Panc1 (cell line): ENCODE results near the gene POLE. TPM values are rescaled to one million over a fixed set of nuclear protein-coding genes. Genes with fewer than 3 reads are reported as not detected.

ENCODE experiments used
- ATAC-seq: fragments of 200-7000 bp; cut with Tn5 transposase; 2 replicates; pipeline ENCODE4 v1.9.1; 2020; ENCODE audit warnings: mild to moderate bottlenecking, moderate library complexity
- BruUV-seq: library from RNA; stranded (reverse); fragments of 400-500 nt; replicated peaks from 2 replicates; lab custom pipeline; 2021; lab: Mats Ljungman, UMichigan
- CTCF ChIA-PET: fragments of 300-600 bp; sonication (Branson Sonifier 250); formaldehyde crosslinking; loops from one replicate; lab custom pipeline; 2022; ENCODE audit warnings: antibody characterized with exemption; lab: Charles Lee
- POLR2A ChIA-PET: fragments of 300-600 bp; sonication (Branson Sonifier 250); formaldehyde crosslinking; loops from one replicate; lab custom pipeline; 2022; ENCODE audit warnings: antibody characterized with exemption; lab: Charles Lee
- DNase-seq: peaks from one replicate; pipeline ENCODE4 v3.0.0-alpha.2; 2010; ENCODE audit warnings: low read depth, low spot score
- H3K27ac ChIP-seq: 2 replicates; pipeline ENCODE4 v1.5.1; 2011; ENCODE audit warnings: mild to moderate bottlenecking, low read length, inconsistent platforms
- H3K27me3 ChIP-seq: fragments of 200-500 bp; sonication (Bioruptor generic); 2 replicates; pipeline ENCODE4 v1.6.0; 2014; ENCODE audit warnings: low read length, inconsistent platforms; ENCODE audit not compliant: control insufficient read depth, insufficient read depth
- H3K36me3 ChIP-seq: fragments of 200-500 bp; sonication (Bioruptor generic); 2 replicates; pipeline ENCODE4 v1.5.1; 2014; ENCODE audit warnings: inconsistent platforms, mild to moderate bottlenecking, low read length, moderate library complexity; ENCODE audit not compliant: control insufficient read depth, insufficient read depth
- H3K4me1 ChIP-seq: 2 replicates; pipeline ENCODE4 v1.5.1; 2011; ENCODE audit warnings: inconsistent platforms, mild to moderate bottlenecking, low read length, moderate library complexity; ENCODE audit not compliant: control insufficient read depth, insufficient read depth
- H3K4me3 ChIP-seq, 2 experiments: 2 replicates each; pipeline ENCODE4 v1.5.1; 2011 to 2012; ENCODE audit warnings: low read depth in 2 of 2, low read length in 2 of 2, mild to moderate bottlenecking in 2 of 2, inconsistent platforms in 1 of 2, moderate library complexity in 1 of 2
- H3K9me3 ChIP-seq: fragments of 200-500 bp; sonication (Bioruptor generic); 2 replicates; pipeline ENCODE4 v1.5.1; 2014; ENCODE audit warnings: low read depth, mild to moderate bottlenecking, inconsistent platforms, low read length, moderate library complexity; ENCODE audit not compliant: control insufficient read depth, insufficient read depth
- POLR2AphosphoS5 ChIP-seq: IDR thresholded peaks from 2 replicates; pipeline ENCODE4 v1.6.1; 2012; ENCODE audit warnings: mild to moderate bottlenecking, low read depth, low read length, moderate library complexity
- SIN3A ChIP-seq: IDR thresholded peaks from 2 replicates; pipeline ENCODE4 v1.6.1; 2012; ENCODE audit warnings: low read depth, mild to moderate bottlenecking, low read length, moderate library complexity, borderline replicate concordance; ENCODE audit not compliant: insufficient read depth
- TCF7L2 ChIP-seq: IDR thresholded peaks from 2 replicates; pipeline ENCODE4 v1.6.1; 2011; ENCODE audit warnings: mild to moderate bottlenecking, low read depth, low read length, inconsistent platforms
- in situ Hi-C: cut with HindIII; loops from 2 replicates; pipeline ENCODE4 v1.10.0; 2016; ENCODE audit warnings: low sequenced_read_pairs, low pct_unique_long_range_greater_than_20kb
- intact Hi-C: fragments of 100-400 bp; cut with micrococcal nuclease; formaldehyde crosslinking; loops from one replicate; pipeline ENCODE4 v1.10.0; 2022; ENCODE audit not compliant: unreplicated experiment
- total RNA-seq: library from RNA; stranded (reverse); gene quantifications from one replicate; pipeline ENCODE4 v1.2.1, GENCODE V29; 2021; ENCODE audit not compliant: unreplicated experiment
- TF ChIP-seq, protein P1 (sequence below), 2 experiments: IDR thresholded peaks; 2 replicates each; pipeline ENCODE4 v1.6.1; 2011 to 2012; ENCODE audit warnings: low read depth in 2 of 2, control low read depth in 1 of 2, low read length in 1 of 2, mild to moderate bottlenecking in 1 of 2, moderate library complexity in 1 of 2; ENCODE audit not compliant: insufficient read depth in 1 of 2
- TF ChIP-seq, protein P2 (sequence below): fragments of 450-650 bp; IDR thresholded peaks from 2 replicates; pipeline ENCODE4 v1.5.1; 2017; ENCODE audit warnings: mild to moderate bottlenecking

POLE gene
- total RNA-seq, 1 experiment from 2014 or later = 112 TPM

GRCh38 chr12:132674561-132674960, 12.6 kb downstream of the POLE start:
- Histone ChIP-seq H3K9me3 (no peaks in the 10 kb centered on the region), H3K27ac (no peak overlapping the region), H3K4me1 (no peaks in the 10 kb centered on the region), H3K27me3 (no peaks in the 10 kb centered on the region), H3K36me3 (peaks cover 4% of the 10 kb centered on the region; the same call in 1 of the 2 replicates), H3K4me3 (no peak overlapping the region)
- ATAC-seq (no peak), DNase-seq (no peak)
- ChIA-PET POLR2A (no interaction called here), CTCF (no interaction called here)
- in situ Hi-C loops = no loop called here
- BruUV-seq = no TSS peak
- TF ChIP-seq POLR2AphosphoS5 = no peak
- no peak for TF ChIP-seq TCF7L2
- TF ChIP-seq, protein P1, sequence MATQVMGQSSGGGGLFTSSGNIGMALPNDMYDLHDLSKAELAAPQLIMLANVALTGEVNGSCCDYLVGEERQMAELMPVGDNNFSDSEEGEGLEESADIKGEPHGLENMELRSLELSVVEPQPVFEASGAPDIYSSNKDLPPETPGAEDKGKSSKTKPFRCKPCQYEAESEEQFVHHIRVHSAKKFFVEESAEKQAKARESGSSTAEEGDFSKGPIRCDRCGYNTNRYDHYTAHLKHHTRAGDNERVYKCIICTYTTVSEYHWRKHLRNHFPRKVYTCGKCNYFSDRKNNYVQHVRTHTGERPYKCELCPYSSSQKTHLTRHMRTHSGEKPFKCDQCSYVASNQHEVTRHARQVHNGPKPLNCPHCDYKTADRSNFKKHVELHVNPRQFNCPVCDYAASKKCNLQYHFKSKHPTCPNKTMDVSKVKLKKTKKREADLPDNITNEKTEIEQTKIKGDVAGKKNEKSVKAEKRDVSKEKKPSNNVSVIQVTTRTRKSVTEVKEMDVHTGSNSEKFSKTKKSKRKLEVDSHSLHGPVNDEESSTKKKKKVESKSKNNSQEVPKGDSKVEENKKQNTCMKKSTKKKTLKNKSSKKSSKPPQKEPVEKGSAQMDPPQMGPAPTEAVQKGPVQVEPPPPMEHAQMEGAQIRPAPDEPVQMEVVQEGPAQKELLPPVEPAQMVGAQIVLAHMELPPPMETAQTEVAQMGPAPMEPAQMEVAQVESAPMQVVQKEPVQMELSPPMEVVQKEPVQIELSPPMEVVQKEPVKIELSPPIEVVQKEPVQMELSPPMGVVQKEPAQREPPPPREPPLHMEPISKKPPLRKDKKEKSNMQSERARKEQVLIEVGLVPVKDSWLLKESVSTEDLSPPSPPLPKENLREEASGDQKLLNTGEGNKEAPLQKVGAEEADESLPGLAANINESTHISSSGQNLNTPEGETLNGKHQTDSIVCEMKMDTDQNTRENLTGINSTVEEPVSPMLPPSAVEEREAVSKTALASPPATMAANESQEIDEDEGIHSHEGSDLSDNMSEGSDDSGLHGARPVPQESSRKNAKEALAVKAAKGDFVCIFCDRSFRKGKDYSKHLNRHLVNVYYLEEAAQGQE (IDR thresholded peaks at IDR 0.05; ENCODE audit: insufficient read depth in 1 of 2, low read depth in 2 of 2, low read length in 1 of 2) = no peak
- TF ChIP-seq, protein P2, sequence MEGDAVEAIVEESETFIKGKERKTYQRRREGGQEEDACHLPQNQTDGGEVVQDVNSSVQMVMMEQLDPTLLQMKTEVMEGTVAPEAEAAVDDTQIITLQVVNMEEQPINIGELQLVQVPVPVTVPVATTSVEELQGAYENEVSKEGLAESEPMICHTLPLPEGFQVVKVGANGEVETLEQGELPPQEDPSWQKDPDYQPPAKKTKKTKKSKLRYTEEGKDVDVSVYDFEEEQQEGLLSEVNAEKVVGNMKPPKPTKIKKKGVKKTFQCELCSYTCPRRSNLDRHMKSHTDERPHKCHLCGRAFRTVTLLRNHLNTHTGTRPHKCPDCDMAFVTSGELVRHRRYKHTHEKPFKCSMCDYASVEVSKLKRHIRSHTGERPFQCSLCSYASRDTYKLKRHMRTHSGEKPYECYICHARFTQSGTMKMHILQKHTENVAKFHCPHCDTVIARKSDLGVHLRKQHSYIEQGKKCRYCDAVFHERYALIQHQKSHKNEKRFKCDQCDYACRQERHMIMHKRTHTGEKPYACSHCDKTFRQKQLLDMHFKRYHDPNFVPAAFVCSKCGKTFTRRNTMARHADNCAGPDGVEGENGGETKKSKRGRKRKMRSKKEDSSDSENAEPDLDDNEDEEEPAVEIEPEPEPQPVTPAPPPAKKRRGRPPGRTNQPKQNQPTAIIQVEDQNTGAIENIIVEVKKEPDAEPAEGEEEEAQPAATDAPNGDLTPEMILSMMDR = no peak
- intact Hi-C loops = no loop called here

DNA sequence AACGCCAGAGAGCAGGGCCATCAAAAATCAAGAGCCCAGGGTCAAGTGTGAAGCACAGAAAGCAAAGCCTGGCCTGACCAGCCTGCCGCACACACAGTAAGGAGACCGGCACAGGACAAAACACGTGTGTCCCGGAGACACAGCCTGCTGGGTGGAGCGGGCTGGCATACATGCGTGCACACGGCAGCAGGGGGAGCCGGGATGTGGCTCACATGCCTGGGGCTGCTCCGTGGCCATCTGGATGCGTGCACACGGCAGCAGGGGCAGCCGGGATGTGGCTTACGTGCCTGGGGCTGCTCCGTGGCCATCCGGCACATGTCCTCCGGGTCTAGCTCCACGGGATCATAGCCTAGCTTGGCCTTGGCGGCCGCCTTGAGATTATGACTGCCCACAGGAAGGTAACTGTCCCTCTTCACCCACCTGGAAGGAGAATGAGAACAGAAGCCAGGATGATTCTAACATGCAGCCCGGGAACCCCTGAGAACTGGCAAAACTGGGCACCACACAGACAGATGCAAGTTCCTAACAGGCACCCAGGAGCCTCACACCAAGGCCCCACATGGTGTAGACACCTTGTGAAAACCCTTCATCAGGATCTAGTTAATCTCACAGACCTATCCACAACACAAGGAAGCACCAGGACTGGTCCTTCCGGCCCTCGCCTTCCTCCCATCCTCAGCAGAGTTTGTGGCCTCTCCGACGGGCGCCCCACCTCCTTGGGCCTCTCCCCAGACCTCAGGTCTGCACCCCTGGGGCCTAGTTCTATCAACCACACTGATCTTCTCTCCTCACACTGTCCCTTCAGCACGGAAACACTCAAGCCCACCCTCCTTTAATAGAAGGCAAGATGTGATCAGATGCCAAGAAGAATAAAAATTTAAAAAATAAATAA, 13.6 kb downstream of the POLE start:
- in situ Hi-C loops (no loop called here), intact Hi-C loops (no loop called here)
- H3K27me3 ChIP-seq = no peaks in the 10 kb centered on the region
- BruUV-seq = no TSS peak
- ChIA-PET POLR2A (no interaction called here), CTCF (no interaction called here)
- no peak overlapping the region for H3K27ac ChIP-seq
- no peaks in the 10 kb centered on the region for H3K4me1 ChIP-seq
- no peaks in the 10 kb centered on the region for H3K9me3 ChIP-seq
- DNase-seq (no peak), ATAC-seq (no peak)
- peaks cover 2% of the 10 kb centered on the region; the same call in 1 of the 2 replicates for H3K36me3 ChIP-seq
- no peak for TF ChIP-seq SIN3A
- TF ChIP-seq, protein P1 (IDR thresholded peaks at IDR 0.05; ENCODE audit: insufficient read depth in 1 of 2, low read depth in 2 of 2, low read length in 1 of 2) = 0 out of 4 replicates have a peak, but pooled peaks of 1 of the 2 experiments have one; percentile 10
- H3K4me3 ChIP-seq = no peak overlapping the region
